DMS 273 treated with DMSO at 0.1 percent for 48 hours (cell line): ENCODE results near the gene SPRY4.
"Not testable (repeated sequence)": the region's sequence is repeated elsewhere in the genome, so short reads cannot be mapped to it uniquely, and the experiment has no call there.

ENCODE experiments used
- DNase-seq: peaks from one replicate; lab custom pipeline; 2025; lab: John Stamatoyannopoulos, UW

The SPRY4 gene

GRCh38 chr5:142292249-142292648, 32.6 kb downstream of the SPRY4 start:
- DNase-seq = no peak

- DNase-seq = no peak
Measured at GRCh38 chr5:142290577-142291299, 34.1 kb downstream of the SPRY4 start.

- no peak for DNase-seq
Measured at GRCh38 chr5:142289708-142290576, 34.9 kb downstream of the SPRY4 start.

GRCh38 chr5:142287973-142288313, 36.9 kb downstream of the SPRY4 start:
- no peak for DNase-seq

GRCh38 chr5:142287096-142287972, 37.5 kb downstream of the SPRY4 start:
- DNase-seq = no peak

GRCh38 chr5:142286111-142286510, 38.7 kb downstream of the SPRY4 start:
- no peak for DNase-seq

GRCh38 chr5:142283304-142283703, 41.5 kb downstream of the SPRY4 start:
- DNase-seq = no peak

- no peak for DNase-seq
Measured at GRCh38 chr5:142281966-142282365, 42.9 kb downstream of the SPRY4 start.

- DNase-seq = no peak
Measured at GRCh38 chr5:142281008-142281367, 43.8 kb downstream of the SPRY4 start.

GRCh38 chr5:142280066-142281007, 44.5 kb downstream of the SPRY4 start:
- DNase-seq = no peak

- DNase-seq = no peak
Measured at GRCh38 chr5:142278627-142279026, 46.2 kb downstream of the SPRY4 start.

GRCh38 chr5:142277796-142278195, 47.0 kb downstream of the SPRY4 start:
- DNase-seq = no peak

- DNase-seq = no peak
Measured at GRCh38 chr5:142276517-142276916, 48.3 kb downstream of the SPRY4 start.

- no peak for DNase-seq
Measured at GRCh38 chr5:142275496-142275895, 49.3 kb downstream of the SPRY4 start.

- not testable (repeated sequence) for DNase-seq
Measured at GRCh38 chr5:142272596-142272995, 52.2 kb downstream of the SPRY4 start.

- not testable (repeated sequence) for DNase-seq
Measured at GRCh38 chr5:142264084-142264483, 60.7 kb downstream of the SPRY4 start.

GRCh38 chr5:142263346-142263745, 61.5 kb downstream of the SPRY4 start:
- no peak for DNase-seq

GRCh38 chr5:142262683-142263082, 62.1 kb downstream of the SPRY4 start:
- DNase-seq = no peak
